ENCODE results near the gene DBR1.
"Not testable (repeated sequence)": the region's sequence is repeated elsewhere in the genome, so short reads cannot be mapped to it uniquely, and the experiment has no call there.

Gene DBR1

DNA sequence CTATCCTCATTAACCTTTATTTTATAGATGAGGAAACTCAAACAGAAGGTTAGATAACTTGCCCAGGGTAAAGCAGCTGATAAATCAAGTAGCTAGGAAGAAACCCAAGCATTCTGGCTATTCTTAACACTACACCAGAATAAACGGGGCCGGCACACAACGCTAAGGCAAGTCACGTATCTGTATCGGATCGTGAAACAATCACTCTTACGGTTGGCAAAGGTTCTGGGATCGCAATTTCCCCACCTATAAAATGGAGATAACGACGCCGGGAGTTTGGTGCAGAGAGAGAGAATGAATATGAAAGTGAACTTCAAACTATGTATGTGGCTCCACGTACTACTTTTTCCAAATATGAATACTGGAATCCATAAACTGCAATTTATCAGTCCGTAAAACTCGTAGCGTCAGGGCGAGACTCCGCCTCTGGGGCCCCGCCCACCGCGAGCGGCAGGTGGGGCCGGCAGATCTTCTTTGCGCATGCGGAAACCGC lies 12.1 kb upstream of the DBR1 start:
- peak; percentile 82 to 85 for DNase-seq (ENCODE audit: low read depth in 2 of 2)

DNA sequence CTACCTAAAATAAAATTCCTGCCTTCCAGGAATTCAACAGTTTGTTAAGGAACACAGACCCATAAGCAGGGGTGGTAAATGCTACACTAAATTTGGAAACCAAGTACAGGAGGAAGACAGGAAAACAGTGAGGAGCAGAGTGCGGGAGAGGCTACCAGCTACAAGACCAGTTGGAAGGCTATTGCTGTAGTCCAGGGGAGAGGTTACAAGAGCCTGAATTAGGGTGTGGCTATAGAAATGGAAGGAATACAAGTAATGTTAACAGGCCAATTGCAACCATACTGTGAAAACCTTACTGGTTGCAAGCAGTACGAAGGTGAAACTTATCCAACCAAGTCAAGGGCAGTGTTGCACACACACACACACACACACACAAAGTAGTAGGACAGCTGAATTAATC lies 11.5 kb upstream of the DBR1 start:
- no peak for DNase-seq (ENCODE audit: low read depth in 2 of 2)

DNA sequence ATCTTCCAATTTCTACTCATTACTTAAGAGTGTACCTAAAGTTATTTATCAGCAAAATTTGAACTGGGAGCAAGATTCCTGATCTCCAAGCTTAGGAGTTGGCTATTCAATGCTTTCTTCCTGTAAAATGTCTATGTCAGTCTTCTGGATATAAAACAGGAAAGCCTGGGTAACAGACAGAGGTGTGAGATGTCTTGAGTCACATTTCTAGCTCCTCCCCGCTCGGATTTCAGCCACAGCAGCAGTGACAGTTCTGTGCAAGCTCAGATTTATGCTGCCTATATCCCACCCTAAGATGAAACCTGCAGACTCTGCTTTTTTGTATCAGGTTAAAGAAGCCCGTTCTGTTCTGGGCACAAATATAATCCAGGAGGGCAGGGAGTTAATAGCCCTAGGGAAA lies 10.3 kb upstream of the DBR1 start:
- no peak for DNase-seq (ENCODE audit: low read depth in 2 of 2)

DNA sequence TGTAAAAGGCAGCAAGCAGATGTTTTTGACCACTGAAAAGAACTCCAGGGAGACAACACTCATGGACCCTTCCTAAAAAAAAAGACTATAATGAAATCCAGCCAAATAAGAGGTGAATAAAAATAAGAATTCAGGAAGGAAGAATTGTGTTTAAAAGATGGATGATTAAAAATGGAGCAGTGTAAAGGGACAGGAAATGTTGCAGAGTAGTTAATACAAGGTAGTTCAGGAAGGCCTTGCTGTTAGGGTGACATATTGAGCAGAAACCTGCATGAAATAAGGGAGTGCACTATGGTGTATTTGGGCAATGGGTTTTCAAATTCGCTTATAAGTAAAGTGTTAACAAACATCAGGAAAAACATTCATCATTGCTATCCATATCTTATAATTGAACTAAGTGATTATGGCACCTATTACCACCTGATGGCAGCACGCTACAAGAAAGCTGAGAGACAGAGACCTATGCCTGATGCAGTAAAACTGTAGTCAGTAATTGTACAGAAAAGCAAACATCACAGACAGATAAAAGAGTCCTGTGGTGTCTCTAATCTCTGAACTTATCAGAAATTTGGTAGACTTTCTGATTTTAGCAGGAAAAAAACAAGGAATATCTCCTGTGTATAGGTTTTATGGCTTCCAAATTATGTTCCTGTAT lies 5.8 kb upstream of the DBR1 start:
- DNase-seq (ENCODE audit: low read depth in 2 of 2) = no peak

DNA sequence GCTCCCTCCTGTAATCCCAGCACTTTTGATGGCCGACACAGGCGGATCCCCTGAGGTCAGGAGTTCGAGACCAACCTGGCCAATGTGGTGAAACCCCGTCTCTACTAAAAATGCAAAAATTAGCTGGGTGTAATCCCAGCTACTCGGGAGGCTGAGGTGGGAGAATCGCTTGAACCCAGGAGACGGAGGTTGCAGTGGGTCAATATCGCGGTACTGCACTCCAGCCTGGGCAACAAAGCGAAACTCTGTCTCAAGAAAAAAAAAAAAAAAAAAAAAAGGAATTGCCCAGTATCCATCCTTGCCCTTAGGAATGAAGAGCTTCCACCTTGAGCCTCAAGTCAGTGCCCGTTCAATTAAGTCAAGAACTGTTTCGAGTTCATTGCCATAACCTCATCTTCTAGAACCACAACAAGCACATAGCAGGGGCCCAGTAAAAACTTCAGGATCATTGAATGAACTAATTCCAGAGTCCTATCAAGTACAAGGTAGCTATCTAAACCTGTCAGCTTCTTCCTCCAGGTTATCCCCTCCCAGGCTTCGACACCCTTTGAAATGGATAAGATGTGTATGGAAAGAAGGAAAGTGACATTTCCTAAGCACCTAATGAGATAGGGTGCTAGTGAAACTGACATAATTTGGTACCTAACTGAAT lies 826 bp downstream of the DBR1 start:
- no peak for DNase-seq (ENCODE audit: low read depth in 2 of 2)

DNA sequence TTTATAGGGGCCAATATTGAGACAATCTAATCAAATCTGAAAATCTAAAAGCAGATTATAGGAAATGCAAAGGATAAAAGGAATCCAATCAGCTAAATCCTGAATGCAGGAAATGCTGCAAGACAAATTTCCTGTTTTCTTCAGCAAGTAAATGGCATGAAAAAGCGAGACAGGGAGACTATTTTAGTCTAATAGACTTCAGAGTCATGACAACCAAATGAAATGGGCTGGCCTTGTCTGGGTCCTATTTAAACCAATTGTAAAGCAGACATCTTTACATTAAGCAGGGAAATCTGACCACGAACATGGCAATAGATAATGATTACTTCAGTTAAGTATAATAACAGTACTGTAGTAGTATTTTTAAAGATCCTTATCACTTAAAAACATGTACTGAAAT lies 2.1 kb downstream of the DBR1 start:
- DNase-seq (ENCODE audit: low read depth in 2 of 2) = no peak

DNA sequence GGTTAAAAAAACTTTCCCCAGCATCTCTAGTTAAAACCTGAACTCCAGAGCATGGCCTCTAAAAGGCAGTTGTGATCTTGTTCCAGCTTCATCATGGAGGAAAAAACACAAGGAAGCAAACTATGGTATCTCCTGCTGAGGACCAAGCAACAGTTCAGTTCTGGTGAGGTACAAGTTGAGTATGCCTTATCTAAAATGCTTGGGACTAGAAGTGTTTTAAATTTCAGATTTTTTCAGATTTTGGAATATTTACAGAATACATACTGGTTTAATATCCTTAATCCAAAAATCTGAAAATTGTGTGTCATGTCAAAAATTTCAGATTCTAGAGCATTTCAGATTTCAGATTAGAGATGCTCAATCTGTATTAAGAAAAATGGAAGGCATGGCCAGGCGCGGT lies 9.7 kb downstream of the DBR1 start:
- no peak for DNase-seq (ENCODE audit: low read depth in 2 of 2)

DNA sequence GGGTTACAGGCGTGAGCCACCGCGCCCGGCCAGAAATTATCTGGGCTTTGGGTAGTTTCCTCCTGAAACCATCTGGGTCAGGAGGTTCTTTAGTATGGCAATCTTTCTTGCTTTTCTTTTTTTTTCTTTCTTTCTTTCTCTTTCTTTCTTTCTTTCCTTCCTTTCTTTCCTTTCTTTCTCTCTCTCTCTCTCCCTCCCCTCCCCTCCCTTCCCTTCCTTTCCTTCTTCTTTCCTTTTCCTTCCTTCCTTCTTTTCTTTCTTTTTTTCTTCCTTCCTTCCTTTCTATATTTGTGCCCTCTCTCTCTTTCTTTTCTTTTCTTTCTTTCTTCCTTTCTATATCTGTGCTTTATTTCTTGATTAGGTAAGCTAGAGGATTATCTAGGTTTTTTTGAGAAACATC lies 17.0 kb downstream of the DBR1 start:
- no peak for DNase-seq (ENCODE audit: low read depth in 2 of 2)

DNA sequence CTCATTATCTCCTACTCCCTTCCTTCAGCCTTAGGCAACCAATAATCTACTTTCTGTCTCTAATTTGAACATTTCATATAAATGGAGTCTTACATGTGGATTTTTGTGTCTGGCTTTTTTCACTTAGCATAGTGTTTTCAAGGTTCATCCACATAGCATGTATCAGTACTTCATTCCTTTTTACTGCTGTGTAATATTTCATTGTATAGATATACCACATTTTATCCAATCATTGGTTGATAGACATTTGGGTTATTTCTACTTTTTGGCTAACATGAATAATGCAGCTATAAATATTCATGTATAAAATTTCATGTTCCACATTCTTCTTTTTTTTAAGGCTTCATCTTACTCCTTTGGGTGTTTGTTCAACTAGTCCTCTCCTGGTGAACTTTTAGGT lies 20.2 kb downstream of the DBR1 start:
- no peak for DNase-seq (ENCODE audit: low read depth in 2 of 2)

DNA sequence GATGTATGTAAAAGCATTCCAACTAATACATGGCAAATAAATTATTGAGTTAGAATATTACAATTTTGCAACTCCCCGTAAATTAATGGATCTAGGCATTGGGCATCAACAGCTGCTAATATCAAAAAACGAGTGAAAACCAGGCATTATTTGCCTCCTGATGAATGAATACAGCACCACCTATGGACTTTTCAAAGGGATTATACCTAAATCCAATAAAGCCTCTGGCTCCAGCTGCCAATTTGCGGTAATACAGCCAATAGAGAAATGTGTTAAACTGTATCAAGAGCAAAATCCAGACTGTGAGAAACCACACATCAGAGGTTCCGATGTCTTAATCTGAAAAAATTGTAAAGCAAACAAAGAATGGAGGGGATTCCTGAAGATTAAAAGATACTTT lies 26.2 kb downstream of the DBR1 start:
- no peak for DNase-seq (ENCODE audit: low read depth in 2 of 2)

DNA sequence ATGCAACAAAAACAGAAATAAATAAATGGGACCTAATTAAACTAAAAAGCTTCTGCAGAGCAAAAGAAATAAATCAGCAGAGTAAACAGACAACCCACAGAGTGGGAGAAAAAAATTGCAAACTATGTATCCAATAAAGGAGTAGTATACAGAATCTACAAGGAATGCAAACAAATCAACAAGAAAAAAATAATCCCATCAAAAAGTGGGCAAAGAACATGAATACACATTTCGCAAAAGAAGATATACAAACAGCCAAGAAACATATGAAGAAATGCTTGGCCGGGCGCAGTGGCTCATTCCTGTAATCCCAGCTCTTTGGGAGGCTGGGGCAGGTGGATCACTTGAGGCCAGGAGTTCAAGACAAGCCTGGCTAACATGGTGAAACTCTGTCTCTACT lies 32.5 kb downstream of the DBR1 start:
- not testable (repeated sequence) for DNase-seq (ENCODE audit: low read depth in 2 of 2)

DNA sequence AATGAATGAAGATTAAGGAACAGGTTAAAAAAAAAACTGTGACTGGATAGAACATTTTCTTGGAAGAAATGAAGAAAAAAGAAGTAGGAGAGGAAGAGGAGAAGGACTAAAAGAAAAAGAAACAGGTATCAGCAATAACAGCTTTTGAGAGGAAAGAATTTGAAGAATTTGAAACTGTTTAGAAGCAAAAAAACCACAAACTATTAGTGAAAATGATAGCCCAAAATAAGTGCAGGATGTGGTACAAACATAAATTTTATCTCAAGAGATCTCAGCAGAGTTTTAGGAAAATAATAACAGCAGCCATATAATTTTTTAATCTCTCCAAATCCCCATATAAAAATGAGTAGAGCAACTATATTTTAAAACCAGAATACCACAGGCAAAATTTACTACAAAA lies 33.8 kb downstream of the DBR1 start:
- DNase-seq (ENCODE audit: low read depth in 2 of 2) = no peak

DNA sequence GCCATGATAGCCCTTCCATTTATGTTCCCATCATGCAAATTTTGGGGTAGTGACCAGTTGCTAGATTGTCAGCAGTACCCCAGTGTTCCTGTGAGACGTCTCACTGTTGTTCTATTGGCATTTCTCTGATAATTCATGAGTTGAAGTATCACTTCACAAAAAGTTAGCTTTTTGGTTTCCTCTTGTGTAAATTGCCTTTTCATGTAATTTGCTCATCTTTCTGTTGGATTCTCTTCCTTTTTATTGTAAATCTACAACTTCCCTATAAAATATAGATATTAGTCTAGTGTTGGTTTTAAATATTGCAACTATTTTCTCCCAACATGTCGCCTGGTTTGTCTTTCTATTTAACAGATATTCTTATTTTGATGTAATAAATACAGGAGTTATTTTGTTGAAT lies 35.0 kb downstream of the DBR1 start:
- no peak for DNase-seq (ENCODE audit: low read depth in 2 of 2)

DNA sequence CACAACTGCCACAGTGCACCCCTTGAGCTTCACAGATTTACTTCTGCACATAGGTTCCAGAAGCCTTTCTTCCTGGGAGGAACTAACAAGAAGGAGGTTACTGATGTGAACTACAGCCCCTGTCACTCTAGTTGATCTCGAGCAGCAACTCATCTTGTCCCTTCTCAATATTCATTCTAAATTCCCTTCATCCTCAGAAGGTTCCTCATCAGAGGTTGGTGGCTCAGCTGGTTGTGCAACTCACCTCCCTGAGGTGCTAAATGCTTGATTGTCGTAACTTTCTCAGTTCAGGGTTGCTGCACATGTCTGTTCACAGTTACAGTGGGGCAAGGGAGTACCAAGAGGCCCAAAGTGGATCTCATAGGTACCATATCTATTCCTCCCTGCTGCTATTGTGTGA lies 36.9 kb downstream of the DBR1 start:
- DNase-seq (ENCODE audit: low read depth in 2 of 2) = no peak

DNA sequence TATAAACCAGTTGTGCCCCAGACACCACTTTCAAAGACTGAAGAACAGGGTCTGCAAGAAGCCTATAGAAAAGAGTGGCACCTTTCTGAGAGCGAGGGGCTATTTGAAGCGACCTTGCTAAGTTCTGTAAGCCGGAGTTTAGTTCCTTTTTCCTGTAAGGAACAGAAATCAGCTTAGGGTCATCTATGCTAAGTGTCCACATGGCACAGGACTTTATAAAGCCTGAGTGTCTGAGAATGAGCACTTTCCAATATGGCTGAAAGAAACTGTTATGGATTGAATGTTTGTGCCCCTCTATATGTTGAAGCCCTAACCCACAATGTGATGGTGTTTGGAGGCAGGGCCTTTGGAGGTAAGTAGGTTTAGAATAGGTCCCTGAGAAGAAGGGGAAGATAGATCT lies 38.5 kb downstream of the DBR1 start:
- no peak for DNase-seq (ENCODE audit: low read depth in 2 of 2)

DNA sequence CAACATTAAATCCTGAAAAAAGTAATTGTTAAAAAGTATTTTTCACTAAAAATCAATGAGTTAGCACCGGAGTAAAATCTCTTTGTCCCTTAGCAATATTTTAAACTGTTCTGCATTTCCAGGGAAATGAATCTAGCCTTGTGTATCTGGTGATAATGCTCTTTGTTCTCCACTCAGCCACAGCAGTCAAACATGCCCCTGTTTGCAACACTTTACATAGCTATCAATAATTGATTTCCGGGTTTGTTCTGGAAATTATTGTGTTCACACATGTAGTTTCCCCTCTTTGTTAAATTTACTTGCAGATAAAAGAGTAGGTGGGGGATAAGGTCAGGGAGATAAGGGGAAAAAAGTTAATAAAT lies 38.9 kb downstream of the DBR1 start:
- DNase-seq (ENCODE audit: low read depth in 2 of 2) = no peak

DNA sequence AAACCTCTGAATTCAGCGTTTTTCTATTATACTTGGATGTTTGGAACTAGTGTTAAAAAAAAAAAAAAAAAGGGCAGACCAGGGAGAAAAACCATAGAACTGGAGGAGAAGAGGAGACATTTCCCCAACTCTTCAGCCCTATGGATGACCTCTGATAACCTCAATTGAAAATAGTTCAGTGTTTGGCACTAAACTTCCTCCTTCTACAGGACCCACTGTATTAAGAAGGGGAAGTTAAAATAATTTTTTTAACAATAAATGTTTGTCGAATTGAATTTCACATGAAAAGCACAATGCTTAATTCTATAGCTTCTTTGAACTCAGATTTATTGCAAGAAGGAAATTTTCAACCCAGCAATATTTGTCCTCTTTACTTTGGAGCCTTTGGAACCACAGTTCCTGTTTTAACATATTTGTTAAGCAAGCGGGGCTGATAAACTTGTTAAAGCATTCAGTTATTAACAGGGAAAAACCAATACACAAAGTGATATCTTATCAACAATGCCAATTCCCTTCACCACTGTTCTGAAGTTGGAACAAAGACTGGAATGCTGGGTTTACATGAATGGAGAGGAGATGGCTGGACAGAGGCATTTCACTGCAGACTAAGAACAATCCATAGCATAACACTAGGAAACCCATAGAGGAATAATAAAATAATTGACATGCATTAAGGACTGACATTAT lies 39.4 kb downstream of the DBR1 start:
- no peak for DNase-seq (ENCODE audit: low read depth in 2 of 2)

DNA sequence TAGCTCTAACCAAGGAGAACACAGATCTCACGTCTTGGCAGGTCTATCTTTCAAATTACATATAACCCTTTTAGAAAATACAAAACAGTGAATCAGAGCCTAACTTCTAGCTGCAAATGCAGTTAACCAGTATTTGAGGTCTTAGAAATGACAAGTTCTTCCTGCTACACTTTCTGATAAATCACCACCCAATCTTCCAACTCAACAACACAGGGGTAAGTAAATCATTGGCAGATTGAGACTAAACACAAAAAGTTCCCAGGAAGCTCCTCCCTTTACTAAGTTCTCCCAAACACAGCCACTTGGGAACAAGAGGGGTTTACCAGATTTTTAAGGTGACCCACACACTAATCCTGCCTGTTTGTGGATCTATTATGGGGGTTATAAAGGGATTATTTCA lies 42.5 kb downstream of the DBR1 start, which contains the start of gene A4GNT:
Gene A4GNT, minus strand, starts transcription at position 152 of the 400 bp plus-strand sequence. CDS start 1,134 bp downstream, outside the sequence.
- no peak for DNase-seq (ENCODE audit: low read depth in 2 of 2)

DNA sequence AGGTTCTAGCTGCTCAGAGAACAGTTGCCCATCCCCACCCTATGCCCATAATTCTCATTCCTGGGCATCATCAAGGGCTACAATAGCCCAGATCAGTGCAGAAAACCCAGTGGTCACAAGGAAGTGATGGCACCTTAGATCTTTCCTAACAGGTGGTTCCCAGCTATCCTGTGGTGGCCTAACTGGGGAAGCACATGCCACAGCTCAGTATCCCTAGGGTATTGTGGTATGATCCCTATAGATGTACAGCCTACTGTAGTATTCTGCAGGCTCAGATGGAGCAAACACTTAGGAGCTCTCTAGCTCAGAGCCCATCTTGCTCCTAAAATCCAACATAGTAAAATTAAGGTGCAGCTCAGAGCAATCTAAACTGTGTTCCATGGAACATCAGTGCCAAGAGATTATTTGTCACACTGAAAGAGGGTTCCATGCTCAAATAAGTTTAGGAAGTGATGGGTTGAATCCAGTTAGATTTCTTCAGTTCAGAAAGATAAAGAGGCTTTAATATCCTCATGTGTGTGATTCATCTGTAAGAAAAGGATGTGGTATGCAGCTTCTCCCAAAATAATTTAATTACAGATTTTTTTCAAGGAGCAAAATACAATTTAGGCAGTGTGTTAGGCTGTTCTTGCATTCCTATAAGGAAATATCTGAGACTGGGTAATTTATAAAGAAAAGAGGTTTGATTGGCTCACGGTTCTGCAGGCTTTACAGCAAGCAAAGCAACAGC lies 46.9 kb downstream of the DBR1 start:
- no peak for DNase-seq (ENCODE audit: low read depth in 2 of 2)

DNA sequence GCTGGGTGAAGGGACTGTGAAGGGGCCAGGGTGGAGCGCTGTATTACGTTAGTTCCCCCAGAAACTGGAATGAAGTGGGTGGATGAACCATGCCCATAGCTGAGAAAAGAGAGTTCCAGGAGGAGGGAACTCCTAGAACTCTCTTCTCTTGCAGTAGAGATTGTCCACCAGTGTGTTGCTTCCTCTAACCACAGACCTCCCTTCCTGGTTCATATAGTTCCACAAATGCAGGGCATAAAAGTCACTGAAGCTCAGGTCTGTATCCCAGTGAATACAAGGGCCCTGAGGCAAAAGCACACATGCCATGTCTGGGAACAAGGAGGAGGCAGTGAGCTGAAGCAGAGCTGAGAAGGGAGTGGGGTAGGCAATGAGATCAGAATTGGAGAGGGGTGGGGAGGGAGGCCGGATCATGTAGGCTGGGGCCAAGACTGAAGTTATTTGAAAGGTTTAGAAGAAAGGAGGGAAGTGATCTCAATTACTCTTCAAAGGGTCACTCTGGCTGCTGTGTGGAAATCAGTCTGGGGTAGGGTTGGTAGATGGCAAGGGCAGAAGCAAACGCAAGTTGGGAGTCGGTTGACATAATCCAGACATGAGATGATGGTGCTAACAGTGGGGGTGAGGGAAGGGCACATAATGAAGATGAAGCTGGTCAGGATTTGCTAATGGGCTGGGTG lies 49.0 kb downstream of the DBR1 start:
- no peak for DNase-seq (ENCODE audit: low read depth in 2 of 2)

DNA sequence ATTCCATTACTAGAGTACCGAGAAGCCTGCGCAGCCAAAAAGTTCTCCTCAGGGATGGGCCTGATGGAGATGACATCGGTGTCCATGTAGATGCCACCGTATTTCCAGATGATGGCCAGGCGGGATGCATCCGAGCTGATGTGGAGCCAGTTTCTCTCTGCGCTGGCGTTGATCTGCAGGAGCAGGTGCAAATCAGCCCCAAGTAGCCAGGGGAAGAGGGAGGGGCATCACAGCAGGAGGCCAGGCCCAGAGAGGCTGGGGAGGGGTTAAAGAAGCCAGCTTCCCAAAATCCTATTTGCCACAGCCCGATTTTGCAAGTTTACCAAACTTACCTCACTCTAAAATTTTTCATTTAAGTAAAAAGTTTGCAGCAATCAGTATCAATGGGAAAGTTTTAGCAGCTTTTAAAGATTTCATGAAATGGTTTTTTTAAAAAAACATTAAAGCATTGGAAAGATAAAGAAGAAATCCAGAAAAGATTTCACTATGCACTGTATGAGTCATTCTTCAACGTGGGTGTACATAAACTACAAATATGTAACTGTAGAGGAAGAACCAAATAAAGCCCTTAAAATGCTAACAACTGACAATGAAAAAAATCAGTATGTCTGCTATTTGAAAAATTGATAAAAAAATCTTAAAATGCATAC lies 49.9 kb downstream of the DBR1 start:
- DNase-seq (ENCODE audit: low read depth in 2 of 2) = no peak

Measured in stimulated activated CD4-positive, alpha-beta T cell treated with anti-CD3 and anti-CD28 coated beads, Interleukin-4, amount 100 ng/mL, for 48 hours (primary cell).